GM19193 (cell line): Measurements from ENCODE around the gene RNF44.

Source experiments
- POLR2A ChIP-seq: IDR thresholded peaks from 4 replicates; pipeline ENCODE4 v1.6.1; 2011; ENCODE audit not compliant: insufficient read depth, insufficient read length; ENCODE audit errors: extremely low read depth

The RNF44 gene

GRCh38 chr5:176521286-176521685 is 15.9 kb downstream of the RNF44 start:
- no peak for TF ChIP-seq POLR2A

GRCh38 chr5:176519810-176520720 is 17.1 kb downstream of the RNF44 start:
- no peak for TF ChIP-seq POLR2A

- TF ChIP-seq POLR2A, result no peak
Observed at GRCh38 chr5:176517053-176517661, 20.0 kb downstream of the RNF44 start.

- TF ChIP-seq POLR2A, result no peak
Observed at GRCh38 chr5:176515396-176515795, 21.8 kb downstream of the RNF44 start.

- TF ChIP-seq POLR2A, result no peak
Observed at GRCh38 chr5:176514244-176514950, 22.8 kb downstream of the RNF44 start.

GRCh38 chr5:176513788-176514187 is 23.4 kb downstream of the RNF44 start:
- TF ChIP-seq POLR2A, result no peak

GRCh38 chr5:176508603-176509002 is 28.6 kb downstream of the RNF44 start:
- TF ChIP-seq POLR2A, result no peak

GRCh38 chr5:176507911-176508310 is 29.3 kb downstream of the RNF44 start:
- TF ChIP-seq POLR2A, result no peak

- TF ChIP-seq POLR2A, result no peak
Observed at GRCh38 chr5:176503496-176503895, 33.7 kb downstream of the RNF44 start.

GRCh38 chr5:176501333-176501732 is 35.9 kb downstream of the RNF44 start:
- no peak for TF ChIP-seq POLR2A

GRCh38 chr5:176500511-176500910 is 36.7 kb downstream of the RNF44 start:
- no peak for TF ChIP-seq POLR2A

GRCh38 chr5:176499273-176499672 is 37.9 kb downstream of the RNF44 start:
- no peak for TF ChIP-seq POLR2A

GRCh38 chr5:176497852-176498251 is 39.4 kb downstream of the RNF44 start:
- TF ChIP-seq POLR2A, result no peak

- no peak for TF ChIP-seq POLR2A
Observed at GRCh38 chr5:176492431-176492830, 44.8 kb downstream of the RNF44 start.

GRCh38 chr5:176491901-176492300 is 45.3 kb downstream of the RNF44 start:
- TF ChIP-seq POLR2A, result no peak
